H1 (cell line): Measurements from ENCODE around the gene HSPA4.

Source experiments
- CEBPB ChIP-seq: IDR thresholded peaks from 2 replicates; pipeline ENCODE4 v1.6.1; 2012; ENCODE audit warnings: low read depth, low read length
- POLR2A ChIP-seq, 2 experiments: IDR thresholded peaks; 1 replicate in 1 of 2; 2 replicates in 1 of 2; pipeline ENCODE4 v1.6.1; 2011; ENCODE audit warnings: low read depth in 2 of 2, low read length in 2 of 2, mild to moderate bottlenecking in 2 of 2; ENCODE audit errors: control extremely low read depth in 1 of 2
- RFX5 ChIP-seq: IDR thresholded peaks from 2 replicates; pipeline ENCODE4 v1.6.1; 2011; ENCODE audit warnings: low read depth, low read length, improper control_type of control experiment, borderline replicate concordance
- TF ChIP-seq, protein P1 (sequence below), 3 experiments: IDR thresholded peaks; 1 replicate in 2 of 3; 2 replicates in 1 of 3; pipeline versions ENCODE4 v1.5.1 to v1.6.1; 2011; ENCODE audit warnings: low read length in 3 of 3, mild to moderate bottlenecking in 3 of 3, inconsistent platforms in 2 of 3, low read depth in 1 of 3, moderate library complexity in 1 of 3; ENCODE audit not compliant: insufficient read depth in 1 of 3; ENCODE audit errors: control extremely low read depth in 1 of 3

DNA sequence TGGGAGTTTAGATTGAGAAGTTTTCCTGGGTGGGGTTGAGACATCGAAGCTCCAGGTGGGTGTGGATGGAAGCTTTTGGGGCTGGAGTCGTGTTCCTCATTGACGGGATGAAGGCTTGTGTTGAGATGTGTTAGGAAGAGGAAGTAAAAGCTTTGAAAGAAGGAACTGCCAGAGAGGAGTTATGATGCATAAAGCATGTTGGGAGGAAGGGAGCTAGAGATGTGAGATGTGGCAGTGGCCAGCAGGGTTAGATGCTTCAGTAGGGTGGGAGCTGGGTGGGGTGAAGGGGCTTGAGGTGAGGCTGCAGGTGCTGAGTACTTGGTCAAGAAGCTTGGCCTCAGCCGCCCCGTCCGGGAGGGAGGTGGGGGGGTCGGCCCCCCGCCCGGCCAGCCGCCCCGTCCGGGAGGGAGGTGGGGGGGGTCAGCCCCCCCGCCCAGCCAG, 56.7 kb downstream of the HSPA4 start:
- TF ChIP-seq POLR2A (IDR thresholded peaks at IDR 0.05; ENCODE audit: control extremely low read depth in 1 of 2, low read depth in 2 of 2, low read length in 2 of 2) = no peak
- TF ChIP-seq, protein P1, sequence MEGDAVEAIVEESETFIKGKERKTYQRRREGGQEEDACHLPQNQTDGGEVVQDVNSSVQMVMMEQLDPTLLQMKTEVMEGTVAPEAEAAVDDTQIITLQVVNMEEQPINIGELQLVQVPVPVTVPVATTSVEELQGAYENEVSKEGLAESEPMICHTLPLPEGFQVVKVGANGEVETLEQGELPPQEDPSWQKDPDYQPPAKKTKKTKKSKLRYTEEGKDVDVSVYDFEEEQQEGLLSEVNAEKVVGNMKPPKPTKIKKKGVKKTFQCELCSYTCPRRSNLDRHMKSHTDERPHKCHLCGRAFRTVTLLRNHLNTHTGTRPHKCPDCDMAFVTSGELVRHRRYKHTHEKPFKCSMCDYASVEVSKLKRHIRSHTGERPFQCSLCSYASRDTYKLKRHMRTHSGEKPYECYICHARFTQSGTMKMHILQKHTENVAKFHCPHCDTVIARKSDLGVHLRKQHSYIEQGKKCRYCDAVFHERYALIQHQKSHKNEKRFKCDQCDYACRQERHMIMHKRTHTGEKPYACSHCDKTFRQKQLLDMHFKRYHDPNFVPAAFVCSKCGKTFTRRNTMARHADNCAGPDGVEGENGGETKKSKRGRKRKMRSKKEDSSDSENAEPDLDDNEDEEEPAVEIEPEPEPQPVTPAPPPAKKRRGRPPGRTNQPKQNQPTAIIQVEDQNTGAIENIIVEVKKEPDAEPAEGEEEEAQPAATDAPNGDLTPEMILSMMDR (IDR thresholded peaks at IDR 0.05; ENCODE audit: control extremely low read depth in 1 of 3, insufficient read depth in 1 of 3, low read depth in 1 of 3, low read length in 3 of 3) = no peak
- no peak for TF ChIP-seq RFX5
- no peak for TF ChIP-seq CEBPB
